Endodermal cell (in vitro differentiated cells): ENCODE measurements around the gene RALGPS2. TPM values are rescaled to one million over a fixed set of nuclear protein-coding genes. Genes with fewer than 3 reads are reported as not detected.

Experiments
- DNase-seq: peaks from one replicate; pipeline ENCODE4 v3.0.0-alpha.2; 2017
- H3K27ac ChIP-seq: 2 replicates; pipeline ENCODE4 v1.5.1; 2013; ENCODE audit warnings: mild to moderate bottlenecking, low read depth, low read length, moderate library complexity
- H3K27me3 ChIP-seq: 2 replicates; pipeline ENCODE4 v1.6.1; 2013; ENCODE audit warnings: mild to moderate bottlenecking, low read length, moderate library complexity; ENCODE audit not compliant: insufficient read depth, control insufficient read depth, poor library complexity, severe bottlenecking
- H3K36me3 ChIP-seq: 2 replicates; pipeline ENCODE4 v1.7.0; 2013; ENCODE audit warnings: mild to moderate bottlenecking, low read length, moderate library complexity; ENCODE audit not compliant: control insufficient read depth, insufficient read depth
- H3K4me1 ChIP-seq: one replicate; pipeline ENCODE4 v1.7.0; 2013; ENCODE audit warnings: low read length; ENCODE audit not compliant: control insufficient read depth, insufficient read depth
- H3K4me3 ChIP-seq: 2 replicates; pipeline ENCODE4 v1.5.1; 2013; ENCODE audit warnings: mild to moderate bottlenecking, low read length, moderate library complexity
- H3K9ac ChIP-seq: 2 replicates; pipeline ENCODE4 v1.6.1; 2013; ENCODE audit warnings: mild to moderate bottlenecking, low read length, moderate library complexity; ENCODE audit not compliant: poor library complexity, severe bottlenecking; ENCODE audit errors: extremely low read depth
- H3K9me3 ChIP-seq: 2 replicates; pipeline ENCODE4 v1.6.1; 2013; ENCODE audit warnings: mild to moderate bottlenecking, low read length, moderate library complexity; ENCODE audit not compliant: control insufficient read depth
- H3K27ac Mint-ChIP-seq: 2 replicates; pipeline ENCODE4 v1.8.0; 2020; ENCODE audit warnings: mixed read lengths
- H3K27me3 Mint-ChIP-seq: 2 replicates; pipeline ENCODE4 v1.8.0; 2021; ENCODE audit warnings: mild to moderate bottlenecking, mixed read lengths; ENCODE audit not compliant: insufficient read depth
- H3K36me3 Mint-ChIP-seq: 2 replicates; pipeline ENCODE4 v1.8.0; 2020; ENCODE audit warnings: low read depth, mixed read lengths
- H3K4me1 Mint-ChIP-seq: 2 replicates; pipeline ENCODE4 v1.8.0; 2020; ENCODE audit warnings: mixed read lengths
- H3K4me3 Mint-ChIP-seq: 2 replicates; pipeline ENCODE4 v1.8.0; 2020; ENCODE audit warnings: mild to moderate bottlenecking, moderate library complexity, mixed read lengths
- H3K9me3 Mint-ChIP-seq: 2 replicates; pipeline ENCODE4 v1.8.0; 2020; ENCODE audit warnings: mild to moderate bottlenecking, mixed read lengths
- CTCF ChIP-seq: fragments of 200-600 bp; sonication (generic); conservative IDR thresholded peaks from 2 replicates; pipeline ENCODE4 v1.5.0; 2021; ENCODE audit warnings: antibody characterized with exemption, mild to moderate bottlenecking
- WGBS, 2 experiments: methylation state at CpG; one replicate each; pipeline versions ENCODE4 v1.1.5 to v1.1.7; 2013; ENCODE audit warnings: missing lambda C conversion rate in 2 of 2, mixed read lengths in 1 of 2; ENCODE audit not compliant: insufficient coverage in 1 of 2, insufficient read length in 1 of 2; 5-methylcytosine and 5-hydroxymethylcytosine counted together
- total RNA-seq, 2 donors: library from RNA; stranded (reverse); fragmentation: NEBNext Ultra II Directional in 1 of 2; extraction: Animal tissue kit (Norgen Biotek cat#: 25700) in 1 of 2; gene quantifications; 2 replicates in 1 of 2; 3 replicates in 1 of 2; pipeline ENCODE4 v1.2.1, GENCODE V29; 2021

Gene RALGPS2
- total RNA-seq, 2 donors from 2014 or later, result 56.6 to 73.1 TPM

GRCh38 chr1:178684542-178685000, 40.5 kb upstream of the RALGPS2 start:
- DNase-seq, result no peak
- TF ChIP-seq CTCF, result no peak
- no peaks in the 10 kb centered on the region for H3K4me1 ChIP-seq
- Mint-ChIP-seq H3K27ac (no peak overlapping the region), H3K4me3 (no peak overlapping the region), H3K36me3 (no peaks in the 10 kb centered on the region), H3K9me3 (no peaks in the 10 kb centered on the region), H3K27me3 (no peaks in the 10 kb centered on the region), H3K4me1 (no peaks in the 10 kb centered on the region)
- no peak overlapping the region for H3K4me3 ChIP-seq
- WGBS, 2 experiments, result 89 to 100% methylated on average over 1 of the region's 1 CpG
- H3K9me3 ChIP-seq, result no peaks in the 10 kb centered on the region
- no peaks in the 10 kb centered on the region for H3K36me3 ChIP-seq
- H3K9ac ChIP-seq, result no peak overlapping the region
- no peaks in the 10 kb centered on the region for H3K27me3 ChIP-seq
- no peak overlapping the region for H3K27ac ChIP-seq

GRCh38 chr1:178686407-178686806, 38.6 kb upstream of the RALGPS2 start:
- H3K9ac ChIP-seq, result no peak overlapping the region
- no peak for TF ChIP-seq CTCF
- no peaks in the 10 kb centered on the region for H3K4me1 ChIP-seq
- H3K27me3 ChIP-seq, result no peaks in the 10 kb centered on the region
- DNase-seq, result no peak
- Mint-ChIP-seq H3K36me3 (no peaks in the 10 kb centered on the region), H3K27me3 (no peaks in the 10 kb centered on the region), H3K9me3 (no peaks in the 10 kb centered on the region), H3K4me1 (peaks cover 3% of the 10 kb centered on the region), H3K27ac (no peak overlapping the region), H3K4me3 (no peak overlapping the region)
- H3K4me3 ChIP-seq, result no peak overlapping the region
- WGBS, 2 experiments, result 80% methylated on average over 1 of the region's 1 CpG; no CpG with 5 or more reads in 1 of the 2 experiments
- H3K27ac ChIP-seq, result no peak overlapping the region
- H3K9me3 ChIP-seq, result no peaks in the 10 kb centered on the region
- H3K36me3 ChIP-seq, result no peaks in the 10 kb centered on the region

DNA sequence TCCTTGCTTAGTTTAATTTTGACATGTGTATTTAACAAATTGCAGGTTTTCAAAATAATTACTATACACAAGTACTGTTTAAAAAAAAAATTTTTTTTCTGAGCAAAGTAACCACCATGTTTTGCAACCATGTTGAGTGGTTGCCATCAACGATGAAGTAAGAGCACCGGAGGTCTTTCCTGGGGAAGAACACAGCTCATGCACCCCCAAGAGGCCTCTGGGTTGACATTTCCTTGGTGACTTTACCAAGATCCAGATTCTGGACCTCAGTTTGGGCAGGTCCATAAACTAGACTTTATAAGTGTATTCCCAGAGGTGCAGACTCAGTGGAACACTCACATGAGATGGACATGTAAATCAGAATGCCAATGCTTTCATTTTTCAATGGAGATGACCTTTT, 36.8 kb upstream of the RALGPS2 start:
- H3K36me3 Mint-ChIP-seq, result no peaks in the 10 kb centered on the region
- H3K4me1 Mint-ChIP-seq, result peaks cover 3% of the 10 kb centered on the region
- no peaks in the 10 kb centered on the region for H3K36me3 ChIP-seq

More for the DNA sequence above, 36.8 kb upstream of the RALGPS2 start:
- H3K9me3 Mint-ChIP-seq, result no peaks in the 10 kb centered on the region
- Histone ChIP-seq H3K27ac (no peak overlapping the region), H3K4me3 (no peak overlapping the region), H3K9me3 (no peaks in the 10 kb centered on the region), H3K27me3 (no peaks in the 10 kb centered on the region), H3K4me1 (no peaks in the 10 kb centered on the region), H3K9ac (no peak overlapping the region)
- H3K27me3 Mint-ChIP-seq, result no peaks in the 10 kb centered on the region
- no peak overlapping the region for H3K27ac Mint-ChIP-seq
- no peak for DNase-seq
- no peak overlapping the region for H3K4me3 Mint-ChIP-seq
- WGBS, 2 experiments, result 92 to 100% methylated on average over 2 of the region's 2 CpGs
- TF ChIP-seq CTCF, result no peak
